Ovary (tissue), 9 donors: ENCODE results near the gene MMEL1. TPM values are rescaled to one million over a fixed set of nuclear protein-coding genes. Genes with fewer than 3 reads are reported as not detected.
"Not testable (repeated sequence)": the region's sequence is repeated elsewhere in the genome, so short reads cannot be mapped to it uniquely, and the experiment has no call there.

Source experiments
- DNase-seq, 5 donors: peaks; one replicate each; pipeline ENCODE4 v3.0.0-alpha.2; 2019 to 2020
- H3K27ac ChIP-seq, 2 donors: fragments of 200-600 bp; one replicate each; pipeline versions ENCODE4 v1.5.1 to v1.8.0; 2019 to 2022
- H3K27me3 ChIP-seq: fragments of 200-600 bp; one replicate; pipeline ENCODE4 v1.8.0; 2022
- H3K36me3 ChIP-seq: fragments of 200-600 bp; sonication (generic); one replicate; pipeline ENCODE4 v1.5.1; 2019
- H3K4me1 ChIP-seq: one replicate; pipeline ENCODE4 v1.8.1; 2013; ENCODE audit warnings: mild to moderate bottlenecking, moderate library complexity; ENCODE audit not compliant: insufficient read depth
- H3K4me3 ChIP-seq: fragments of 200-600 bp; sonication (generic); one replicate; pipeline ENCODE4 v1.5.1; 2017
- H3K9me3 ChIP-seq, 2 donors: fragments of 200-600 bp in 1 of 2; sonication (generic) in 1 of 2; one replicate each; pipeline versions ENCODE4 v1.5.1 to v1.8.1; 2013 to 2019; ENCODE audit warnings: mild to moderate bottlenecking in 1 of 2, moderate library complexity in 1 of 2
- EP300 ChIP-seq: sonication (generic); formaldehyde crosslinking; IDR thresholded peaks from one replicate; pipeline ENCODE4 v1.6.1; 2017; ENCODE audit warnings: antibody characterized with exemption
- POLR2A ChIP-seq: fragments of 450-650 bp; IDR thresholded peaks from one replicate; pipeline ENCODE4 v1.6.1; 2017; ENCODE audit warnings: antibody characterized with exemption, mild to moderate bottlenecking, moderate library complexity
- WGBS, 3 donors: extraction: QIAGEN DNeasy Blood & Tissue Kit in 1 of 3; methylation state at CpG; one replicate each; pipeline versions ENCODE4 v1.1.5 to v1.1.7; 2013 to 2017; 5-methylcytosine and 5-hydroxymethylcytosine counted together
- intact Hi-C, 4 donors: fragments of 100-400 bp; cut with DNase I; formaldehyde crosslinking; loops; one replicate each; pipeline versions ENCODE4 v1.11.0 to v1.15.1; 2022 to 2023
- polyA plus RNA-seq, 2 donors: library from polyadenylated mRNA; stranded (reverse); fragments of 200-250 nt in 1 of 2; fragments of 350-450 nt in 1 of 2; fragmentation: Illumina TruSeq in 1 of 2; extraction: RNeasy Lipid Tissue Mini Kit (QIAGEN cat#74804) in 1 of 2; gene quantifications; one replicate each; pipeline ENCODE4 v1.2.3, GENCODE V29; 2013 to 2014
- total RNA-seq, 7 donors: library from RNA; depleted of rRNA in 2 of 7; stranded (reverse); fragments of >200 nt in 2 of 7; fragmentation: NEBNext Ultra II Directional in 3 of 7; extraction: Animal tissue kit (Norgen Biotek cat#: 25700) in 3 of 7; gene quantifications; one replicate each; pipeline versions ENCODE4 v1.1.0 to v1.2.4, GENCODE V29; 2016 to 2023
- TF ChIP-seq, protein P1 (sequence below), 3 donors: fragments of 450-650 bp in 2 of 3; fragments of 200-600 bp in 1 of 3; IDR thresholded peaks; one replicate each; pipeline versions ENCODE4 v1.5.1 to v1.8.0; 2016 to 2022; ENCODE audit warnings: antibody characterized with exemption in 3 of 3, mild to moderate bottlenecking in 1 of 3
- donor health status: DM: no; HTN: no; CAD: no; lungs with moderate emphysema.
- donor health status: DM: no; HTN: no; CAD: no.
- donor health status: Bipolar disorder and iron deficiency.
- donor health status: DM: yes; HTN: yes; CAD: no.
- donor health status: DM: no; HTN: no; CAD: no.
- donor health status: DM: yes; HTN: yes; CAD: no.

The MMEL1 gene
- total and polyA plus RNA-seq, 9 donors = 0.42 to 7.9 (median 1.1) TPM; not detected in 3

DNA sequence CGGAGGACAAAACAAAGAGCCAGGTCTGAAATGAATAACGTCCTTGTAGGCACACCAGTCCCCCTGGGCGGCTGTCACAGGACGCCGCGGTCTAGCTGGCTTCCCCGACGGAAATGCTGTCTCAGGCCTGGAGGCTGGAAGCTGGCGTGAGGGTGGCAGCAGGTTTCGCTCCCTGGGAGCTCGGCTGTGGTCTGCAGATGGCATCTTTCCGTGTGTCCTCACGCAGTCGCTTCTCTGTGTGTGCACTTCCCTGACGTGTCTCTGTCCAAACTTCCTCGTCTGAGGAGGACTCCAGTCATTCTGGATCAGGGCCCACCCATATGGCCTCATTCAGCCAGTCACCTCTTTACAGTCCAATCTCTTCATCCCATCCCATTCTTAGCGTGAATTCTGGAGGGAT lies 62.5 kb downstream of the MMEL1 start:
- peak in 1 of 5 donors; percentile 10 for DNase-seq
- no peaks in the 10 kb centered on the region for H3K9me3 ChIP-seq
- H3K36me3 ChIP-seq = no peaks in the 10 kb centered on the region
- intact Hi-C loops = no loop called here
- H3K4me1 ChIP-seq = no peaks in the 10 kb centered on the region
- TF ChIP-seq EP300 (no peak), POLR2A (no peak)
- TF ChIP-seq, protein P1, sequence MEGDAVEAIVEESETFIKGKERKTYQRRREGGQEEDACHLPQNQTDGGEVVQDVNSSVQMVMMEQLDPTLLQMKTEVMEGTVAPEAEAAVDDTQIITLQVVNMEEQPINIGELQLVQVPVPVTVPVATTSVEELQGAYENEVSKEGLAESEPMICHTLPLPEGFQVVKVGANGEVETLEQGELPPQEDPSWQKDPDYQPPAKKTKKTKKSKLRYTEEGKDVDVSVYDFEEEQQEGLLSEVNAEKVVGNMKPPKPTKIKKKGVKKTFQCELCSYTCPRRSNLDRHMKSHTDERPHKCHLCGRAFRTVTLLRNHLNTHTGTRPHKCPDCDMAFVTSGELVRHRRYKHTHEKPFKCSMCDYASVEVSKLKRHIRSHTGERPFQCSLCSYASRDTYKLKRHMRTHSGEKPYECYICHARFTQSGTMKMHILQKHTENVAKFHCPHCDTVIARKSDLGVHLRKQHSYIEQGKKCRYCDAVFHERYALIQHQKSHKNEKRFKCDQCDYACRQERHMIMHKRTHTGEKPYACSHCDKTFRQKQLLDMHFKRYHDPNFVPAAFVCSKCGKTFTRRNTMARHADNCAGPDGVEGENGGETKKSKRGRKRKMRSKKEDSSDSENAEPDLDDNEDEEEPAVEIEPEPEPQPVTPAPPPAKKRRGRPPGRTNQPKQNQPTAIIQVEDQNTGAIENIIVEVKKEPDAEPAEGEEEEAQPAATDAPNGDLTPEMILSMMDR (IDR thresholded peaks at IDR 0.05) = no peak
- no peak overlapping the region for H3K27ac ChIP-seq
- no peaks in the 10 kb centered on the region for H3K27me3 ChIP-seq
- WGBS, 3 donors = 80 to 87% (median 83%) methylated on average over 17 of the region's 17 CpGs
- H3K4me3 ChIP-seq = no peak overlapping the region

DNA sequence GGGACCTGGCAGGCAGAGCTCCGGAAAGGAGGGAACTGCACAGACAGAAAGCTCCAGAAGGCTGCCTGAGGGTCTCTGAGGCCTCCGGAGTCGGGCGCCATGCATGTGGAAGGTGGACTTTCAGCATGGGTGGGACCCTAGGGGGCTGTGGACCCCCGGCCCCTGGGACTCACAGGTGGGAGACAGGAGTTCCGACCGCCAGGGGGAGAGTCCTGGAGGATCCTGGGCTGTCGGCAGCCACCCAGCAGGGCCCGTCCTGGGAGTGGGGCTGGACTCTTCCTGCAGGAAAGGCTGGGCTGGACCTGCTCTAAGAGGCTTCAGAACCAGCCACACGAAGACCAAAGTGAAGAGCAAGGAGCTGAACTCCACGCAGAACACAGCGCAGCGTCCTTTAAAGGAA lies 63.1 kb downstream of the MMEL1 start:
- H3K4me1 ChIP-seq, H3K4me3 ChIP-seq, H3K9me3 ChIP-seq, intact Hi-C loops, H3K36me3 ChIP-seq, H3K27me3 ChIP-seq, H3K27ac ChIP-seq: not testable (repeated sequence)
- 75 to 77% (median 76%) methylated on average over 13 of the region's 13 CpGs for WGBS, 3 donors
- DNase-seq = peak in 1 of 5 donors; percentile 11

DNA sequence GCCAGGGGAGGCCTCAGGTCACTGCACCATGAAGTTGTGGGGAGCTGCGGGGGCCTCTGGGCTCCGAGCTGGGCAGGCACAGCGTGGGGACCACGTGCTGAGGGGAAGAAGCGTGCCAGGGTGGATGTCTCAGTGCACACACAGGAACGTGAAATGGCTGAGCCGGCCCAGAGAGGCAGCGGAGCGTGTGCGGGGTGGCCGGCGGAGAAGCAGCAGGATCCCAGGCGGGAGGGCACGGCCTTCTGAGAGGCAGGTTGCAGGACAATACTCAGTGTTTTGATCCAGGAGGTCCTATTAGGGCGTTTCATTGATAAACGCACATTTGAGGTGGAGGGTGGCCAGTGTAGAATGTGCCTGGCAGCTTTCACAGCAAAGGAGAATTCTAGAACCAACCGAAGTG lies 63.8 kb downstream of the MMEL1 start:
- Histone ChIP-seq H3K27me3 (no peaks in the 10 kb centered on the region), H3K4me1 (no peaks in the 10 kb centered on the region), H3K36me3 (no peaks in the 10 kb centered on the region), H3K27ac (no peak overlapping the region), H3K9me3 (no peaks in the 10 kb centered on the region), H3K4me3 (no peak overlapping the region)
- TF ChIP-seq, protein P1 (IDR thresholded peaks at IDR 0.05) = no peak
- TF ChIP-seq EP300 (no peak), POLR2A (no peak)
- DNase-seq = no peak
- 62 to 75% (median 73%) methylated on average over 17 of the region's 17 CpGs for WGBS, 3 donors
- intact Hi-C loops = no loop called here

DNA sequence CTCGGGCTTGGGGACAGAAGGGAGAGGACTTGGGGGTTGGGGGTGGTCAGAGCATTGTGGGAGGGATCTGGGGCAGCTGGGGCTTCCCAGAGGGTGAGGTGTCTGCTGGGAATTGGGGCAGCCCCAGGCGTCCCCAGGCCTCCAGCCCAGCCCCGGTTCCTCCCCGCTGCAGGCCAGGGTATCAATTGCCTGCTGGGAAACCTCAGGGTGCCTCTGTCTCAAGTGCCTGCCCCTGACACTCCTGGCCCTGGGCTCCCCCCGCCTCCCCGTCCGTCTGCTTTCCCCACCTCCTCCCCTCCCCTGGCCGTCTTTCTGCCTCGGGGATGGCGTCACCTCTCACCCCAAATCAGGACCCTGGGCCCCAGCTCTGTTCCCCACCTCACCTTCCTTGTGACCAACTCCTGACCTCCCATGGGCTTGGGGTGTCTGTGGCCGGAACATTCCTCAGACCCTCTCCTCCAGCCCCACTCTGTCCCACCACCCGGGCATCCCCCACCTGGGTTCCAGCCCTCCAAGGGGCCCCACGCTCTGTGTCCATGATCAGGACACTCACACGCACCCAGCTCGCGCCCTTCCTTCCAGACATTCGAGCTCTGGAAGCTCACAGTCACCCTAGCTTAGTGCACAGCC lies 64.5 kb downstream of the MMEL1 start:
- H3K36me3 ChIP-seq, DNase-seq, H3K4me3 ChIP-seq, H3K4me1 ChIP-seq, H3K27ac ChIP-seq, H3K27me3 ChIP-seq, H3K9me3 ChIP-seq, intact Hi-C loops: not testable (repeated sequence)
- 19 to 34% (median 33%) methylated on average over 6 to 13 of the region's 17 CpGs for WGBS, 3 donors

DNA sequence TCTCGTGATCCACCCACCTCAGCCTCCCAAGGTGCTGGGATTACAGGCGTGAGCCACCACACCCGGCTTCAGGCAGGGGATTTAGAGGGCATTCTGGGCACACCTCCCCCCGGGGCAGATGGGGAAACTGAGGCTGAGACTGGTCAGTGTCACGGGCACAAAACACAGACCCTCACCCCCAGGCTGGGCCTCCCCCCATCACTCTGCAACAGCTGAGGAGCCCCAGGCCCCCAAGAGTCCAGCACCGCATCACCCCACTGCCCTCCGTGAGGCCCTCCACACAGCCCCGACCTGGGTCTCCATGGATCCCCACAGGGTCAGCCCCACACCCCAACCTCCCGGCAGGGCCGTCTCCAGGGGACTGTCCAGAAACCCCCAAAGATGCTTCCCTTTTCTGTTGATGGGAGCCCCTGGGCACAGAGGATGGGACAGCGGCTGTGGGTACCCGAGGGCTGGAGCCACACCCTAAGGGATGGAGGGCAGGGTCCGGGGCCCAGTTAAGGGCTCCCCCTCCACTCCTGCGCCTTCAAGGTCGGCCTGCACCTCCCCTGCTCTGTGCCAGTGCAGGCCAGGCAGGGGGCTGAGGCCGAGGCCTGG lies 65.6 kb downstream of the MMEL1 start:
- Histone ChIP-seq H3K4me1 (no peaks in the 10 kb centered on the region), H3K4me3 (no peak overlapping the region), H3K27ac (no peak overlapping the region), H3K36me3 (no peaks in the 10 kb centered on the region), H3K9me3 (no peaks in the 10 kb centered on the region), H3K27me3 (no peaks in the 10 kb centered on the region)
- DNase-seq = peak in 2 of 5 donors; percentile 17 to 31
- whole genome bisulfite sequencing, 3 donors = 65 to 76% (median 68%) methylated on average over 15 to 16 of the region's 16 CpGs
- TF ChIP-seq, protein P1 (IDR thresholded peaks at IDR 0.05) = no peak
- no peak for TF ChIP-seq EP300
- TF ChIP-seq POLR2A = no peak
- intact Hi-C loops = no loop called here
